Brain microvascular endothelial cell (primary cell): Measurements from ENCODE around the gene SLC7A11.
A peak's percentile ranks its signal among the peaks of the same experiment; 100 is the strongest.

Experiments
- DNase-seq: peaks from one replicate; pipeline ENCODE4 v3.0.0-alpha.2; 2020
- H3K27ac ChIP-seq: fragments of 250-450 bp; sonication (Bioruptor Pico); 2 replicates; pipeline ENCODE4 v1.5.1; 2020; ENCODE audit warnings: mild to moderate bottlenecking, moderate library complexity
- H3K27me3 ChIP-seq: fragments of 250-450 bp; sonication (Bioruptor Pico); replicated peaks from 2 replicates; pipeline ENCODE4 v1.5.1; 2020; ENCODE audit warnings: mild to moderate bottlenecking
- H3K36me3 ChIP-seq: fragments of 250-450 bp; sonication (Bioruptor Pico); replicated peaks from 2 replicates; pipeline ENCODE4 v1.5.1; 2020; ENCODE audit warnings: mild to moderate bottlenecking
- H3K4me3 ChIP-seq: 2 replicates; pipeline ENCODE4 v1.5.1; 2011; ENCODE audit warnings: low read depth, mild to moderate bottlenecking, control low read depth, low read length, moderate library complexity
- CTCF ChIP-seq: IDR thresholded peaks from 2 replicates; pipeline ENCODE4 v1.5.1; 2011; ENCODE audit warnings: low read depth, mild to moderate bottlenecking, moderate library complexity, low read length, control low read depth, inconsistent platforms; ENCODE audit errors: missing control alignments
- in situ Hi-C: cut with HindIII; loops from 2 replicates; pipeline ENCODE4 v1.10.0; 2017; ENCODE audit warnings: low sequenced_read_pairs, low pct_ligation_motif_present

The SLC7A11 gene

GRCh38 chr4:138263247-138263816, 21.2 kb upstream of the SLC7A11 start:
- no peak for DNase-seq
- TF ChIP-seq CTCF: no peak
- Histone ChIP-seq H3K36me3 (no peaks in the 10 kb centered on the region), H3K4me3 (no peak overlapping the region), H3K27ac (no peak overlapping the region), H3K27me3 (no peaks in the 10 kb centered on the region)
- in situ Hi-C loops: no loop called here

- DNase-seq: no peak
- Histone ChIP-seq H3K27ac (no peak overlapping the region), H3K27me3 (no peaks in the 10 kb centered on the region), H3K4me3 (no peak overlapping the region), H3K36me3 (no peaks in the 10 kb centered on the region)
- TF ChIP-seq CTCF: no peak
- in situ Hi-C loops: no loop called here
These were observed 20.3 kb upstream of the SLC7A11 start for GRCh38 chr4:138262469-138262868.

GRCh38 chr4:138262030-138262429, 19.9 kb upstream of the SLC7A11 start:
- DNase-seq: no peak
- Histone ChIP-seq H3K4me3 (no peak overlapping the region), H3K36me3 (no peaks in the 10 kb centered on the region), H3K27me3 (no peaks in the 10 kb centered on the region), H3K27ac (no peak overlapping the region)
- in situ Hi-C loops: no loop called here
- TF ChIP-seq CTCF: no peak

- no peak overlapping the region for H3K4me3 ChIP-seq
- no peak overlapping the region for H3K27ac ChIP-seq
- in situ Hi-C loops: no loop called here
- DNase-seq: peak; percentile 55
- H3K36me3 ChIP-seq: no peaks in the 10 kb centered on the region
- no peaks in the 10 kb centered on the region for H3K27me3 ChIP-seq
- no peak for TF ChIP-seq CTCF
These were observed 17.7 kb upstream of the SLC7A11 start for GRCh38 chr4:138259824-138260223.

- no peak for TF ChIP-seq CTCF
- H3K27ac ChIP-seq: no peak overlapping the region
- no peaks in the 10 kb centered on the region for H3K36me3 ChIP-seq
- no peak for DNase-seq
- in situ Hi-C loops: no loop called here
- no peaks in the 10 kb centered on the region for H3K27me3 ChIP-seq
- H3K4me3 ChIP-seq: no peak overlapping the region
These were observed 17.1 kb upstream of the SLC7A11 start for GRCh38 chr4:138259271-138259670.

GRCh38 chr4:138256608-138257007, 14.5 kb upstream of the SLC7A11 start:
- no peak for TF ChIP-seq CTCF
- no peak overlapping the region for H3K4me3 ChIP-seq
- no peak overlapping the region for H3K27ac ChIP-seq
- in situ Hi-C loops: no loop called here
- DNase-seq: no peak
- no peaks in the 10 kb centered on the region for H3K27me3 ChIP-seq
- H3K36me3 ChIP-seq: no peaks in the 10 kb centered on the region
